HG03571 (cell line): ENCODE data around the gene WDR33.

Experiments used
- ATAC-seq: cut with Tn5 transposase; IDR thresholded peaks from one replicate; pipeline ENCODE4 v1.9.1; 2021; ENCODE audit not compliant: unreplicated experiment

Gene WDR33

GRCh38 chr2:127698553-127699355, 112.2 kb downstream of the WDR33 start:
- ATAC-seq = no peak

GRCh38 chr2:127697482-127698180, 113.3 kb downstream of the WDR33 start:
- no peak for ATAC-seq

- ATAC-seq = no peak
These were observed 115.2 kb downstream of the WDR33 start for GRCh38 chr2:127695491-127696472.

- no peak for ATAC-seq
These were observed 116.0 kb downstream of the WDR33 start for GRCh38 chr2:127694986-127695385.

GRCh38 chr2:127690696-127691095, 120.3 kb downstream of the WDR33 start:
- no peak for ATAC-seq

- no peak for ATAC-seq
These were observed 122.6 kb downstream of the WDR33 start for GRCh38 chr2:127688405-127688804.

- ATAC-seq = no peak
These were observed 125.4 kb downstream of the WDR33 start for GRCh38 chr2:127685410-127686080.

- no peak for ATAC-seq
These were observed 127.2 kb downstream of the WDR33 start for GRCh38 chr2:127683757-127684156.

- no peak for ATAC-seq
These were observed 127.9 kb downstream of the WDR33 start for GRCh38 chr2:127683056-127683455.

- ATAC-seq = no peak
These were observed 128.8 kb downstream of the WDR33 start for GRCh38 chr2:127681976-127682857.

GRCh38 chr2:127681288-127681804, 129.6 kb downstream of the WDR33 start:
- no peak for ATAC-seq

GRCh38 chr2:127680706-127681287, 130.2 kb downstream of the WDR33 start:
- ATAC-seq = no peak

- no peak for ATAC-seq
These were observed 131.2 kb downstream of the WDR33 start for GRCh38 chr2:127679680-127680361.

- no peak for ATAC-seq
These were observed 132.0 kb downstream of the WDR33 start for GRCh38 chr2:127678991-127679390.

GRCh38 chr2:127678531-127678930, 132.4 kb downstream of the WDR33 start:
- ATAC-seq = no peak

GRCh38 chr2:127676906-127677305, 134.1 kb downstream of the WDR33 start:
- ATAC-seq = no peak

- ATAC-seq = no peak
These were observed 135.4 kb downstream of the WDR33 start, which contains the start of gene LIMS2 for GRCh38 chr2:127675331-127676261. LIMS2 (minus strand) TSS chr2:127675530; CDS start chr2:127675024, 506 bp downstream.
